GM12891 (cell line): ENCODE data around the gene KANSL1.

Experiments
- DNase-seq: peaks from one replicate; pipeline ENCODE4 v3.0.0; 2011; ENCODE audit warnings: low spot score; ENCODE audit not compliant: insufficient read length
- FAIRE-seq: peaks from 2 replicates; lab custom pipeline; 2011; peaks lifted over from hg19 to GRCh38; lab: Jason Lieb, UNC
- PAX5 ChIP-seq: IDR thresholded peaks from 2 replicates; pipeline ENCODE4 v1.6.1; 2011; ENCODE audit warnings: low read length, moderate library complexity, mild to moderate bottlenecking; ENCODE audit not compliant: insufficient read depth, severe bottlenecking
- POLR2A ChIP-seq: IDR thresholded peaks from 2 replicates; pipeline ENCODE4 v1.6.1; 2011; ENCODE audit warnings: low read depth, low read length, control low read depth
- POLR2AphosphoS5 ChIP-seq: IDR thresholded peaks from 2 replicates; pipeline ENCODE4 v1.6.1; 2011; ENCODE audit warnings: low read depth, low read length, control low read depth
- POU2F2 ChIP-seq: IDR thresholded peaks from 2 replicates; pipeline ENCODE4 v1.6.1; 2011; ENCODE audit warnings: low read depth, mild to moderate bottlenecking, control low read depth, low read length, moderate library complexity
- SPI1 ChIP-seq: IDR thresholded peaks from 2 replicates; pipeline ENCODE4 v1.6.1; 2011; ENCODE audit warnings: low read depth, low read length, control low read depth
- TAF1 ChIP-seq: IDR thresholded peaks from 2 replicates; pipeline ENCODE4 v1.6.1; 2011; ENCODE audit warnings: low read depth, low read length, control low read depth

Gene KANSL1

DNA sequence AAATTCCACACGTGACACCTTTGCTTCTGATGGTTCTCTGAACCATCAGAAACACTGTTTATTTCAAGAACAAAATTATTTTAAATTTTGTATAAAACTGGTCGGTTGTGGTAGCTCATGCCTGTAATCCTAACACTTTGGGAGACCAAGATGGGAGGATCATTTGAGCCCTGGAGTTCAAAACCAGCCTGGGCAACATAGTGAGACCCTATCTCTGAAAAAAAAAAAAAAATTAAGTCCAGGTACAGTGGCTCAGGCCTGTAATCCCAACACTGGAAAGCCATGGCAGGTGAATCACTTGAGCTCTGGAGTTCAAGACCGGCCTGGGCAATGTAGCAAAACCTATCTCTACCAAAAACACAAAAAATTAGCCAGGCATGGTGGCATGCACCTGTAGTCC is 8.3 kb upstream of the KANSL1 start:
- no peak for TF ChIP-seq PAX5
- TF ChIP-seq SPI1, result no peak
- no peak for TF ChIP-seq POU2F2
- no peak for TF ChIP-seq TAF1
- TF ChIP-seq POLR2A, result no peak
- TF ChIP-seq POLR2AphosphoS5, result no peak
- no peak for FAIRE-seq
- no peak for DNase-seq

DNA sequence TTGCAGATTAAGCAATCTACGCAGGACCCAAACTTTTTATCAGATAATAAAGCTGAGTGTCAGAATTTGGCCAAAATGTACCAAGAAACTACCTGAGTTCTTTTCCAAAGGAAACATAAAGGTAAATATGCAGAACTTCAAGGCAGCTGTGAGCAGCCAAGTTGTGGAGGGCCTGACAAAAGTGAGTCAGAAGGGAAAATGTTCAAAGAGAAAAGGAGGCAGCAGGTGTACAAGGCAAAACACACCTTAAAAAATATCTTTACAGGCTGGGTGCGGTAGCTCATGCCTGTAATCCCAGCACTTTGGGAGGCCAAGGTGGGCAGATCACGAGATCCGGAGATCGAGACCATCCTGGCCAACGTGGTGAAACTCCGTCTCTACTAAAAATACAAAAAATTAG is 7.0 kb upstream of the KANSL1 start:
- DNase-seq, result no peak
- TF ChIP-seq TAF1 (no peak), PAX5 (no peak), POLR2AphosphoS5 (no peak), POU2F2 (no peak), SPI1 (no peak), POLR2A (no peak)
- FAIRE-seq, result no peak

DNA sequence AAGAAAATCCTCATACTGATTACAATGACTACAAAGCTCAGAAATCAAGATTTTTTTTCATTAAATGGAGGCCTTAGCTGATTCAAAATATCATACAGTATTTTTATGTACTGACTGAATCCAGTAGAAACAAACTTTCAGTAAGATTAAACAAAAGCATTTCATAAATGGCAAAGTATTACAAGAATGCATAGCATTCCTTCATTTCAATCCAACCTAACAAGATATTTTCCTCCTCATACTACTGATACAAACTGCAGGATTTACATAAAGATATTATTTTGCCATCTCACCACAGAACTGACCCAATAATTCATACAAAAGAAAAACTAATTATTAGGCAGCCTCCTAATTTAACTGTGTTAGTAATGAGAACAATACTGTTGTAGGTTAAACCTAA is 6.2 kb upstream of the KANSL1 start:
- no peak for DNase-seq
- TF ChIP-seq POLR2AphosphoS5 (no peak), POU2F2 (no peak), TAF1 (no peak), POLR2A (no peak), SPI1 (no peak), PAX5 (no peak)
- FAIRE-seq, result no peak

DNA sequence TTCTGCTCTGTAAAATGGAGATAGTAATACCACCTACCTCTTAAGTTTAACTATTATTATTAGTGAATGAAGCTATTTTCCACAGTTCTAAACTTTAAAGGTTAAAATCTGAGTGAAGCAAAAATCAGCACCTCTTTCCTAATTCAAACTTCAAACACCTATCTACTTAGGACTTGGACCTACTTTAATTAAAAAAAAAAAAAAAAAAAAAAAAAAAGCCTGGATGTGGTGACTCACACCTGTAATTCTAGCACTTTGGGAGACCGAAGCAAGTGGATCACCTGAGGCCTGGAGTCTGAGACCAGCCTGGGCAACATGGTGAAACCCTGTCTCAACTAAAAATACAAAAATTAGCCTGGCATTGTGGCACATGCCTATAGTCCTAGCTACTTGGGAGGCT is 5.0 kb upstream of the KANSL1 start:
- FAIRE-seq (no peak), DNase-seq (no peak)
- no peak for TF ChIP-seq TAF1
- TF ChIP-seq POLR2AphosphoS5, result no peak
- TF ChIP-seq PAX5, result no peak
- TF ChIP-seq SPI1, result no peak
- TF ChIP-seq POU2F2, result no peak
- no peak for TF ChIP-seq POLR2A

DNA sequence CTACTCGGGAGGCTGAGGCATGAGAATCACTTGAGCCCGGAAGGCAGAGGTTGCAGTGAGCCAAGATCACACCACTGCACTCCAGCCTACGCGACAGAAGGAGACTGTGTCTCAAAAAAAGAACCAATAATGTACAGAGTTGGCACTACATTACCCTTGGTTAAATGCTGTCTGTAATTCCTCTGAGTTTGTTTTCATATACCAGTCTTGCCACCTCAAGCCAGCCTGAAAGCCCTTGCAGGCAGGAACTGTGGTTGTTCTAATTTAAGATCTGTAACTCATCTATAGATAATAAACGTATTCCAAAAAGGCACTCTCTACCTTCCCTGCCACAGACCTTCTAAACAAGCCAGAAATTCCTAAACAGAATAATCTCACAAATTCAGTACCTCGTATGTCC is 4.3 kb upstream of the KANSL1 start:
- FAIRE-seq (no peak), DNase-seq (no peak)
- TF ChIP-seq POLR2AphosphoS5 (no peak), PAX5 (no peak), POU2F2 (no peak), POLR2A (no peak), TAF1 (no peak), SPI1 (no peak)

DNA sequence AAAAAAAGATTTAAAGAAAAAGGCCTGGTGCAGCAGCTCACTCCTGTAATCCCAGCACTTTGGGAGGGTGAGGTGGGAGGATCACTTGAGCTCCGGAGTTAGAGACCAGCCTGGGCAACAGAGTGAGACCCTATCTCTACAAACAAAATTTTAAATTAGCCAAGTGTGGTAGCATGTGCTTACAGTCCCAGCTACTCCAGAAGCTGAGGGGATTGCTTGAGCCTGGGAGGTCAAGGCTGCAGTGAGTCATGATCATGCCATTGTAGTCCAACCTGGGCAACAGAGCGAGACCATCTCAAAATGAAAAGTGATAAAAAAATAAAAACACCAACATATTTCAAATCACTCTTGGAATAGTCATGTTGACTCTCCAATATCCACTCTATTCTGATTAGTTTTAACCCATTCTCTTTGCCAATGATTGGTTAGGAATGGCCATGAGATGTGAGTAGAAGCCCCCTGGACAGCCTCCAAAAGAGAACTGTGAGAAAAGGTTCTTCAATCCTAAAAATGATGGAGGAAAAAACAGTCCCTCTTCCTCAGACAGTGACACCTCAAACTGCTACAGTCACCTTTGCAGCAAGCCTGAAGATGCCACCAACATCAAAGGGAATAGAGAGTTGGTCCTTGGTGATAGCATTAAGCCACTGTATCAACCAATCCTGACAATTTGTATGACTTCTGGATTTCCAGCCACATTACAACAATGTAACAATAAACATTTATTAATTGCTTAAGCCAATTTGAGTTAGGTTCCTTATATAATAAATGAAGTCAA is 2.9 kb upstream of the KANSL1 start:
- FAIRE-seq, result no peak
- TF ChIP-seq PAX5 (no peak), TAF1 (no peak), SPI1 (no peak), POU2F2 (no peak), POLR2AphosphoS5 (no peak), POLR2A (no peak)

DNA sequence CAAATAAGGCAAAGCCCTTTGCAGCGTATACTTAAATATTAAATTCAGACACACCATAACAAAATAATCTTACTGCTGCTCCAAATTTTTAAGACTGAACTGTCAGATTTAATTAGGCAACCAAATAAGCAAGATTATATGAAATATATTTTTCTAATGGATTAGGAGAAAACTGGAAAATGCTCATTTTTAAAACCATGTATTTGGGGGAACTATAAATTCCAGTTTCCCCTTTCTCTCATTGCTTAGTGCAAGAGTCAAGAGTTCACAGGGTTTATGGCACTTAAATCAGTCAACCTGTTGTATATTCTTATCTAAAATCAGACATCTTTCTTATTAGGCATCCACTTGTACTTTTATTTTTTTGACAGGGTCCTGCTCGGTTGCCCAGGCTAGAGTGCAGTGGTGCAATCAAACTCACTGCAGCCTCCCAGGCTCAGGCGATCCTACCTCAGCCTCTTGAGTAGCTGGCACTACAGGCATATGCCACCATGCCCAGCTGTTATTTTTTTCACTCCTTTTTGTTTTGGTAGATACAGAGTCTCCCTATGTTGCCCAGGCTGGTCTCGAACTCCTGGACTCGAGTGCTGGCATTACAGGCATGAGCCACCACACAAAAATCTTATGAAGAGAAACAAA is 2.1 kb upstream of the KANSL1 start:
- TF ChIP-seq POLR2AphosphoS5 (no peak), PAX5 (no peak), POU2F2 (no peak), TAF1 (no peak), POLR2A (no peak)
- FAIRE-seq, result no peak
- DNase-seq, result no peak

More for the DNA sequence above, 2.9 kb upstream of the KANSL1 start:
- DNase-seq, result no peak

DNA sequence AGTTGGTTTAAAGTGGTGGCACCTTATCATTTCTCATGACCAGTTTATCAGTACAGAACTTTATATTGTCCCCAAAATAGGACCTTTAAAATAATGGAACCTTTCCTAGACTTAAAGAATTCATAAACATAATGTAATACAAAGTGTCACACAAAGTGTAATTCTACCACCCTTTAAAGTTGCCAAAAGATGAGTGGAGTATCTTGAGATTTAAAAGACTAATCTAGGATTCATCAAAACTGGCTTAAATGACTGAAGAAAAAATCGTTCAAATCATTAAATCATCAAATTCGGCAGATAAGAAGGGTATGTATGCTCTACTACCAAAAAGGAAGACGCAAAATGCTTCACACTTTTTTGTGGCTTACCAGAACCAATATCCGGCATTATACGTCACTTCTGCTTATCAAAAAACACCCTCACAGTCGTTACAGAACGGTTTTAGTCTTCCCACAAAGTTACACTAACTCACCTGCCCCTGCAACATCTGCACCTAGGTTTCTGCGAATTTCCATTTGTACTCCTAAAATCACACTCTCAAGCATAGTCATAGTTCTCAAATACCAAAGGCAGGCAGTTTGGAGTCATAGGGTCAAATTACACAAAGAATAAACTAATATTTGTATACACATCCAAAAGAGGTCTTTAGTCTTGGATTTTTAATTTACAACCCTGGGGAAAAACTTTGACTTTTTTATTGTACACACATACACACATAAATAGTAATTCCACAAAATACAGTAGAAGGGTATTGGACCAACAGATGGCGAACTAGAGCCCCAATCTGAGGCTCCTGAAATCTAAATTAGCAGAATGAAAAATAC is 1.4 kb upstream of the KANSL1 start:
- peak; percentile 94 for FAIRE-seq
- peak; percentile 41; the same call in 1 of the 2 replicates for TF ChIP-seq POU2F2
- no peak for TF ChIP-seq PAX5
- TF ChIP-seq POLR2A, result peak; percentile 85
- peak; percentile 75 for TF ChIP-seq POLR2AphosphoS5
- peak; percentile 75; the same call in 1 of the 2 replicates for TF ChIP-seq TAF1
- TF ChIP-seq SPI1, result peak; percentile 85
- peak; percentile 32 for DNase-seq

DNA sequence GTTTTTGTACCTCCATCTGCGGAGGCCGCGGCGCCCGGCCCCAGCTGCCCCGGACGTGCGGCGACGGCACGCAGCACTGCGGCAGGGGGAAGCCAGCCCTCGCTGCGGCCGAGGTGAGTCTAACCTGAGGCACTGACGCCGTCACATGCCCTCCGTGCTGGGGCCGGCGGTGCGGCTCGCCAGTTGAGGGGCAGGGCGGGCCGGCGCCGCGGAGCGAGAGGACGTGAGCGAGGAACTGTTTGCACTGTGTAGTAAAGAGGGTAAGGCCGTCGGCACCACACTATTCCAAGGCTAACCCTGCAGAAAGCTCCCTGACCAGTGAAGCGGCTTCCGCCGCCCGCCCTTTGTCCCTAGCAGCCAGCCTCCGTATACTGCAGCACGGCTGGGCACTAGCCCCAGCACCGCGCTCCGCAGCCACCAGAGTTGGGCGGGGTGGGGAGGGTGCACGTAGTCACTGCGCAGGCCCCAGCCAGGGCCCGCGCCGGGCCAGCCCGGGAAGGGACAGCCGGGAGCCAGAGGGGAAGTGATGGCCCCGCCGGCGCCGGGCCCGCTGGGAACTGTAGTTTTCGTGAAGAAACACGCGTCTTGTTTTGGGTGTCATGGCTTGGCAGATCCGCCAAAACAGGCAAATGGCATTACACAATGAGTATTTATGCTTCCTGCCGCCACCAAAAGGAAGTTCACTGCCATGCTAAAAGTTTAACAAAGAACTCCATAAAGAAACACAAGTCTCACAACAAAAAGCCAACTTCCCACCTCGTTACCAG is 580 bp upstream of the KANSL1 start:
- TF ChIP-seq POLR2AphosphoS5 (peak; percentile 54; the same call in 1 of the 2 replicates), TAF1 (peak; percentile 41), POU2F2 (0 out of 2 replicates have a peak, but pooled peaks have one; percentile 24), PAX5 (peak; percentile 31), SPI1 (peak; percentile 91), POLR2A (peak; percentile 74)
- FAIRE-seq (peak; percentile 98), DNase-seq (peak; percentile 86)
